A673 (cell line): ENCODE data around the gene CUL7. TPM values are rescaled to one million over a fixed set of nuclear protein-coding genes. Genes with fewer than 3 reads are reported as not detected.
A peak's percentile ranks its signal among the peaks of the same experiment; 100 is the strongest.

Experiments used
- BruUV-seq: library from RNA; stranded (reverse); fragments of 400-500 nt; replicated peaks from 2 replicates; lab custom pipeline; 2021; lab: Mats Ljungman, UMichigan
- CTCF ChIA-PET: fragments of 300-600 bp; sonication (Branson Sonifier 250); formaldehyde crosslinking; loops from one replicate; lab custom pipeline; 2022; ENCODE audit warnings: antibody characterized with exemption; lab: Charles Lee
- POLR2A ChIA-PET: fragments of 300-600 bp; sonication (Branson Sonifier 250); formaldehyde crosslinking; loops from one replicate; lab custom pipeline; 2022; ENCODE audit warnings: antibody characterized with exemption; ENCODE audit not compliant: low non-redundant PET; lab: Charles Lee
- DNase-seq: peaks from one replicate; pipeline ENCODE4 v3.0.0-alpha.2; 2015; ENCODE audit warnings: low spot score
- H3K27ac ChIP-seq: fragments of 200-600 bp; sonication (generic); 2 replicates; pipeline ENCODE4 v1.5.1; 2016; ENCODE audit warnings: mixed run types, low read depth, mild to moderate bottlenecking, mixed read lengths, antibody characterized with exemption, low read length; ENCODE audit not compliant: poor library complexity, severe bottlenecking
- H3K27me3 ChIP-seq: fragments of 200-600 bp; sonication (generic); replicated peaks from 2 replicates; pipeline ENCODE4 v1.6.1; 2017; ENCODE audit warnings: mixed run types, low read depth, mild to moderate bottlenecking, mixed read lengths, antibody characterized with exemption, low read length; ENCODE audit not compliant: insufficient read depth, poor library complexity
- H3K36me3 ChIP-seq: fragments of 200-600 bp; sonication (generic); 2 replicates; pipeline ENCODE4 v1.6.1; 2016; ENCODE audit warnings: mixed run types, mild to moderate bottlenecking, mixed read lengths, antibody characterized with exemption, low read length; ENCODE audit not compliant: insufficient read depth, poor library complexity, severe bottlenecking
- H3K4me1 ChIP-seq: fragments of 200-600 bp; sonication (generic); 2 replicates; pipeline ENCODE4 v1.6.1; 2017; ENCODE audit warnings: mixed run types, mild to moderate bottlenecking, mixed read lengths, antibody characterized with exemption, low read length; ENCODE audit not compliant: insufficient read depth, poor library complexity, severe bottlenecking
- H3K4me3 ChIP-seq: fragments of 200-600 bp; sonication (generic); 2 replicates; pipeline ENCODE4 v1.5.1; 2016; ENCODE audit warnings: low read depth, mixed run types, mild to moderate bottlenecking, mixed read lengths, low read length; ENCODE audit not compliant: poor library complexity, severe bottlenecking
- H3K9me3 ChIP-seq: fragments of 200-600 bp; sonication (generic); 2 replicates; pipeline ENCODE4 v1.6.1; 2016; ENCODE audit warnings: mixed run types, low read depth, mild to moderate bottlenecking, mixed read lengths, antibody characterized with exemption, low read length; ENCODE audit not compliant: poor library complexity, severe bottlenecking
- CTCF ChIP-seq: fragments of 300-800, 200-600 bp; sonication (generic); conservative IDR thresholded peaks from 2 replicates; pipeline ENCODE4 v1.5.1; 2017; ENCODE audit warnings: low read depth, mild to moderate bottlenecking, antibody characterized with exemption, low read length, moderate library complexity, mixed read lengths
- EZH2 ChIP-seq: fragments of 200-600 bp; sonication (generic); IDR thresholded peaks from 2 replicates; pipeline ENCODE4 v1.6.1; 2017; ENCODE audit warnings: borderline replicate concordance, low read depth, mild to moderate bottlenecking, mixed read lengths, antibody characterized with exemption, low read length; ENCODE audit not compliant: poor library complexity, severe bottlenecking
- intact Hi-C: fragments of 100-400 bp; cut with micrococcal nuclease; formaldehyde crosslinking; loops from one replicate; pipeline ENCODE4 v1.10.0; 2022; ENCODE audit not compliant: unreplicated experiment
- total RNA-seq: library from RNA; stranded (reverse); gene quantifications from 2 replicates; pipeline ENCODE4 v1.2.3, GENCODE V29; 2021

CUL7 gene
- total RNA-seq, 1 experiment from 2014 or later, result 29.4 TPM

GRCh38 chr6:43060755-43061633 is 7.3 kb upstream of the CUL7 start:
- ChIA-PET POLR2A (interaction anchor here (0.7 kb wide), 1 partner anchor 64 kb away, joined by 3 read pairs; no protein-coding TSS in a partner anchor), CTCF (no interaction called here)
- peaks cover 13% of the 10 kb centered on the region for H3K4me1 ChIP-seq
- no peak overlapping the region for H3K27ac ChIP-seq
- H3K36me3 ChIP-seq, result peaks cover under 1% of the 10 kb centered on the region
- TF ChIP-seq EZH2 (no peak), CTCF (no peak)
- H3K9me3 ChIP-seq, result no peaks in the 10 kb centered on the region
- BruUV-seq, result no TSS peak
- peak overlapping the region; percentile 88 for H3K4me3 ChIP-seq
- intact Hi-C loops, result no loop called here
- H3K27me3 ChIP-seq, result no peaks in the 10 kb centered on the region
- no peak for DNase-seq

GRCh38 chr6:43060034-43060754 is 6.5 kb upstream of the CUL7 start:
- ChIA-PET POLR2A (no interaction called here), CTCF (no interaction called here)
- Histone ChIP-seq H3K27ac (peak overlapping the region; percentile 84), H3K36me3 (peaks cover 8% of the 10 kb centered on the region), H3K9me3 (no peaks in the 10 kb centered on the region), H3K4me1 (peaks cover 13% of the 10 kb centered on the region), H3K4me3 (peak overlapping the region; percentile 88), H3K27me3 (no peaks in the 10 kb centered on the region)
- TF ChIP-seq EZH2 (no peak), CTCF (no peak)
- no peak for DNase-seq
- intact Hi-C loops, result no loop called here
- BruUV-seq, result TSS peak; percentile 65

GRCh38 chr6:43059168-43060033 is 5.8 kb upstream of the CUL7 start, which contains the start of the genes KLC4 and MRPL2:
KLC4 (plus strand) TSS chr6:43059631; CDS start chr6:43061336, 1,705 bp downstream.
MRPL2 (minus strand) TSS chr6:43059434; CDS start chr6:43059381, 53 bp downstream.
- peak within 1 kb of the TSS; percentile 84 for H3K27ac ChIP-seq
- intact Hi-C loops, result no loop called here
- POLR2A ChIA-PET, result interaction anchor here (0.9 kb wide), 1 partner anchor 15 kb away, joined by 3 read pairs; no protein-coding TSS in a partner anchor

More at GRCh38 chr6:43059168-43060033, 5.8 kb upstream of the CUL7 start, which contains the start of the genes KLC4 and MRPL2:
- Histone ChIP-seq H3K4me3 (peak within 1 kb of the TSS; percentile 88), H3K36me3 (peaks cover 8% of the 10 kb centered on the region), H3K4me1 (peaks cover 13% of the 10 kb centered on the region), H3K27me3 (no peaks in the 10 kb centered on the region), H3K9me3 (no peaks in the 10 kb centered on the region)
- no TSS peak for BruUV-seq
- CTCF ChIA-PET, result interaction anchor here (0.9 kb wide), 1 partner anchor 84 kb away, joined by 5 read pairs; no protein-coding TSS in a partner anchor
- peak; percentile 99 for DNase-seq
- TF ChIP-seq CTCF (no peak), EZH2 (no peak)
